ENCODE measurements around the gene DHRS1. TPM values are rescaled to one million over a fixed set of nuclear protein-coding genes. Genes with fewer than 3 reads are reported as not detected.

DHRS1 gene
- total RNA-seq, 1 experiment from 2014 or later: 34.7 TPM

GRCh38 chr14:24325963-24326362, 26.4 kb upstream of the DHRS1 start:
- Histone ChIP-seq H2AFZ (ENCODE audit: low read depth, low read length, poor library complexity, severe bottlenecking) (no peak overlapping the region), H3K79me2 (ENCODE audit: insufficient read depth, low read length) (no peaks in the 10 kb centered on the region), H3K9me2 (ENCODE audit: insufficient read depth) (no peaks in the 10 kb centered on the region), H3K4me3 (replicated peaks in 1 of 2; ENCODE audit: low read depth in 1 of 2, low read length in 2 of 2) (no peak overlapping the region), H3K36me3 (ENCODE audit: control insufficient read depth in 1 of 2, insufficient read depth in 2 of 2, low read length in 2 of 2) (no peaks in the 10 kb centered on the region), H3K4me1 (ENCODE audit: control insufficient read depth in 1 of 2, insufficient read depth in 2 of 2, low read length in 2 of 2) (no peaks in the 10 kb centered on the region), H3K9me3 (ENCODE audit: control insufficient read depth in 1 of 2, insufficient read depth in 1 of 2, low read depth in 1 of 2, low read length in 2 of 2) (no peaks in the 10 kb centered on the region), H3K9ac (ENCODE audit: low read length) (no peak overlapping the region), H3K27ac (ENCODE audit: low read depth, low read length) (no peak overlapping the region), H4K20me1 (ENCODE audit: insufficient read depth) (no peaks in the 10 kb centered on the region), H3K27me3 (ENCODE audit: insufficient read depth, low read length) (no peaks in the 10 kb centered on the region), H3K4me2 (ENCODE audit: low read length) (no peak overlapping the region)
- CTCF ChIA-PET: interaction anchor here (1.8 to 4.3 kb wide), 2 partner anchors 18 to 106 kb away, joined by 5 to 28 read pairs; no protein-coding TSS in a partner anchor
- ATAC-seq (no peak), DNase-seq (ENCODE audit: low read depth, low spot score) (no peak)
- intact Hi-C loops (cut with micrococcal nuclease): no loop called here
- no TSS peak for BruUV-seq (replicated peaks)
- POLR2A ChIA-PET: no interaction called here
- RAD21 ChIA-PET (ENCODE audit: low non-redundant PET in 1 of 2, low total read pairs in 2 of 2, uncharacterized antibody in 2 of 2, unreplicated experiment in 2 of 2): no interaction called here
- TF ChIP-seq SP1 (IDR thresholded peaks at IDR 0.05; ENCODE audit: low read depth) (no peak), TCF7L2 (IDR thresholded peaks at IDR 0.05; ENCODE audit: borderline replicate concordance, extremely low read depth, insufficient read depth, insufficient read length) (no peak), SIN3A (IDR thresholded peaks at IDR 0.05; ENCODE audit: low read depth) (no peak), YY1 (IDR thresholded peaks at IDR 0.05; ENCODE audit: extremely low read depth, insufficient replicate concordance, low read depth, low read length) (no peak), EGR1 (IDR thresholded peaks at IDR 0.05; ENCODE audit: low read depth) (no peak), CBX3 (IDR thresholded peaks at IDR 0.05; ENCODE audit: low read depth) (no peak), MAX (IDR thresholded peaks at IDR 0.05) (no peak), EZH2 (IDR thresholded peaks at IDR 0.05) (no peak)
- TF ChIP-seq, protein P1, sequence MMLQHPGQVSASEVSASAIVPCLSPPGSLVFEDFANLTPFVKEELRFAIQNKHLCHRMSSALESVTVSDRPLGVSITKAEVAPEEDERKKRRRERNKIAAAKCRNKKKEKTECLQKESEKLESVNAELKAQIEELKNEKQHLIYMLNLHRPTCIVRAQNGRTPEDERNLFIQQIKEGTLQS (IDR thresholded peaks at IDR 0.05): no peak

- BruUV-seq (replicated peaks): no TSS peak
- intact Hi-C loops (cut with micrococcal nuclease): no loop called here
Observed at GRCh38 chr14:24325041-24325530, 25.5 kb upstream of the DHRS1 start.

More at GRCh38 chr14:24325041-24325530, 25.5 kb upstream of the DHRS1 start:
- H2AFZ ChIP-seq (ENCODE audit: low read depth, low read length, poor library complexity, severe bottlenecking): no peak overlapping the region
- no peaks in the 10 kb centered on the region for H3K9me3 ChIP-seq (ENCODE audit: control insufficient read depth in 1 of 2, insufficient read depth in 1 of 2, low read depth in 1 of 2, low read length in 2 of 2)
- DNase-seq (ENCODE audit: low read depth, low spot score): no peak
- no peaks in the 10 kb centered on the region for H4K20me1 ChIP-seq (ENCODE audit: insufficient read depth)
- no peak overlapping the region for H3K4me3 ChIP-seq (replicated peaks in 1 of 2; ENCODE audit: low read depth in 1 of 2, low read length in 2 of 2)
- no peaks in the 10 kb centered on the region for H3K36me3 ChIP-seq (ENCODE audit: control insufficient read depth in 1 of 2, insufficient read depth in 2 of 2, low read length in 2 of 2)
- ChIA-PET RAD21 (ENCODE audit: low non-redundant PET in 1 of 2, low total read pairs in 2 of 2, uncharacterized antibody in 2 of 2, unreplicated experiment in 2 of 2) (no interaction called here), POLR2A (no interaction called here), CTCF (interaction anchor here (0.8 to 4.3 kb wide), 3 partner anchors 8 to 107 kb away, joined by 3 to 28 read pairs (median 4); partner anchors contain the start of gene CIDEB)
- no peaks in the 10 kb centered on the region for H3K9me2 ChIP-seq (ENCODE audit: insufficient read depth)
- H3K4me2 ChIP-seq (ENCODE audit: low read length): no peak overlapping the region
- H3K27me3 ChIP-seq (ENCODE audit: insufficient read depth, low read length): no peaks in the 10 kb centered on the region
- TF ChIP-seq FOSL1 (IDR thresholded peaks at IDR 0.05; ENCODE audit: low read depth): no peak
- TF ChIP-seq SRF (IDR thresholded peaks at IDR 0.05; ENCODE audit: low read depth): no peak
- no peak for TF ChIP-seq POLR2AphosphoS5 (IDR thresholded peaks at IDR 0.05; ENCODE audit: low read depth, low read length)
- TF ChIP-seq EZH2 (IDR thresholded peaks at IDR 0.05): no peak
- no peak for TF ChIP-seq ELF1 (IDR thresholded peaks at IDR 0.05; ENCODE audit: borderline replicate concordance, low read depth)
- no peak for TF ChIP-seq EZH2phosphoT487 (IDR thresholded peaks at IDR 0.05; ENCODE audit: borderline replicate concordance)
- ATAC-seq: no peak
- no peak overlapping the region for H3K27ac ChIP-seq (ENCODE audit: low read depth, low read length)
- no peaks in the 10 kb centered on the region for H3K4me1 ChIP-seq (ENCODE audit: control insufficient read depth in 1 of 2, insufficient read depth in 2 of 2, low read length in 2 of 2)
- H3K79me2 ChIP-seq (ENCODE audit: insufficient read depth, low read length): no peaks in the 10 kb centered on the region
- H3K9ac ChIP-seq (ENCODE audit: low read length): no peak overlapping the region

All from HCT116 (cell line).